ENCODE measurements around the gene ZDHHC24.

- no peak for TF ChIP-seq CTCF (conservative IDR thresholded peaks at IDR 0.05)
- no peak for TF ChIP-seq EZH2 (IDR thresholded peaks at IDR 0.05; ENCODE audit: low read depth)
Measured at GRCh38 chr11:66561178-66561974, 15.5 kb upstream of the ZDHHC24 start.
